PC-9 (cell line): ENCODE data around the gene FUS. TPM values are rescaled to one million over a fixed set of nuclear protein-coding genes. Genes with fewer than 3 reads are reported as not detected.

Experiments used
- Bru-seq: library from RNA; stranded (reverse); fragments of 400-500 nt; gene quantifications from one replicate; lab custom pipeline; 2021; lab: Mats Ljungman, UMichigan
- BruChase-seq, 2 experiments: library from RNA; stranded (reverse); fragments of 400-500 nt; gene quantifications; one replicate each; lab custom pipeline; 2021; lab: Mats Ljungman, UMichigan
- BruUV-seq: library from RNA; stranded (reverse); fragments of 400-500 nt; replicated peaks from 2 replicates; lab custom pipeline; 2021; lab: Mats Ljungman, UMichigan
- CTCF ChIA-PET: fragments of 300-600 bp; sonication (Branson Sonifier 250); formaldehyde crosslinking; loops from one replicate; lab custom pipeline; 2022; ENCODE audit warnings: antibody characterized with exemption; lab: Charles Lee
- POLR2A ChIA-PET: fragments of 300-600 bp; sonication (Branson Sonifier 250); formaldehyde crosslinking; loops from one replicate; lab custom pipeline; 2022; ENCODE audit warnings: antibody characterized with exemption; ENCODE audit not compliant: unreplicated experiment; lab: Charles Lee
- DNase-seq, 2 experiments: peaks; one replicate each; pipeline versions ENCODE4 v3.0.0 to v3.0.0-alpha.2; 2015 to 2022; ENCODE audit warnings: mixed read lengths in 1 of 2
- H2AFZ ChIP-seq: fragments of 200-600 bp; sonication (generic); 2 replicates; pipeline ENCODE4 v1.8.1; 2017; ENCODE audit warnings: antibody characterized with exemption
- H3F3A ChIP-seq: fragments of 200-600 bp; sonication (generic); 2 replicates; pipeline ENCODE4 v1.8.1; 2017; ENCODE audit warnings: antibody characterized with exemption, mild to moderate bottlenecking, low read depth; ENCODE audit not compliant: insufficient read depth
- H3K27ac ChIP-seq: fragments of 200-600 bp; sonication (generic); 2 replicates; pipeline ENCODE4 v1.6.1; 2016; ENCODE audit warnings: mixed run types
- H3K27me3 ChIP-seq: fragments of 200-600 bp; sonication (generic); 2 replicates; pipeline ENCODE4 v1.6.1; 2016; ENCODE audit warnings: low read depth, mixed run types; ENCODE audit not compliant: insufficient read depth
- H3K36me3 ChIP-seq: fragments of 200-600 bp; sonication (generic); 2 replicates; pipeline ENCODE4 v1.6.1; 2016; ENCODE audit warnings: low read depth, mixed run types
- H3K4me1 ChIP-seq: fragments of 200-600 bp; sonication (generic); replicated peaks from 2 replicates; pipeline ENCODE4 v1.6.1; 2016; ENCODE audit warnings: mixed run types; ENCODE audit not compliant: insufficient read depth
- H3K4me2 ChIP-seq: fragments of 200-600 bp; sonication (generic); 2 replicates; pipeline ENCODE4 v1.6.1; 2017; ENCODE audit warnings: mixed run types
- H3K4me3 ChIP-seq: fragments of 200-600 bp; sonication (generic); 2 replicates; pipeline ENCODE4 v1.6.1; 2016; ENCODE audit warnings: mixed run types
- H3K79me2 ChIP-seq: fragments of 200-600 bp; sonication (generic); 2 replicates; pipeline ENCODE4 v1.6.1; 2017; ENCODE audit warnings: low read depth, mixed run types
- H3K9me2 ChIP-seq: fragments of 200-600 bp; sonication (generic); 2 replicates; pipeline ENCODE4 v1.8.1; 2017; ENCODE audit warnings: mild to moderate bottlenecking; ENCODE audit not compliant: insufficient read depth
- H3K9me3 ChIP-seq: fragments of 200-600 bp; sonication (generic); 2 replicates; pipeline ENCODE4 v1.8.1; 2016; ENCODE audit warnings: low read depth; ENCODE audit not compliant: insufficient read depth
- H4K20me1 ChIP-seq: fragments of 200-600 bp; sonication (generic); 2 replicates; pipeline ENCODE4 v1.8.1; 2017; ENCODE audit not compliant: insufficient read depth
- EZH2 ChIP-seq: fragments of 200-600 bp; sonication (generic); IDR thresholded peaks from 2 replicates; pipeline ENCODE4 v1.8.0; 2017; ENCODE audit warnings: antibody characterized with exemption, low read depth
- intact Hi-C: fragments of 100-400 bp; cut with micrococcal nuclease; formaldehyde crosslinking; loops from one replicate; pipeline ENCODE4 v1.10.0; 2022; ENCODE audit not compliant: unreplicated experiment
- long read RNA-seq: library from polyadenylated mRNA; stranded (forward); transcript quantifications from one replicate; pipeline ENCODE4 v2.0.0, GENCODE V29; 2022
- total RNA-seq: library from RNA; stranded (reverse); gene quantifications from 2 replicates; pipeline ENCODE4 v1.2.3, GENCODE V29; 2021
- TF ChIP-seq, protein P1 (sequence below): fragments of 200-600 bp; sonication (generic); conservative IDR thresholded peaks from 2 replicates; pipeline ENCODE4 v1.6.1; 2017; ENCODE audit warnings: mixed run types, antibody characterized with exemption, mild to moderate bottlenecking, moderate library complexity

The FUS gene
- 429 and 637 TPM in 2 replicates for total RNA-seq
- percentile 100 among the genes with signal in this experiment for Bru-seq, nascent RNA
- BruChase-seq, experiment 1, labeled RNA remaining after a 2-hour chase: percentile 100 among the genes with signal in this experiment
- percentile 99 among the genes with signal in this experiment for BruChase-seq, experiment 2, labeled RNA remaining after a 6-hour chase
- long read RNA-seq, full-length matches to known transcripts: 19 of 605 reads
- long read RNA-seq, partial matches to known transcripts: 573 of 605 reads
- long read RNA-seq, other reads (novel, unspliced or antisense): 13 of 605 reads

DNA sequence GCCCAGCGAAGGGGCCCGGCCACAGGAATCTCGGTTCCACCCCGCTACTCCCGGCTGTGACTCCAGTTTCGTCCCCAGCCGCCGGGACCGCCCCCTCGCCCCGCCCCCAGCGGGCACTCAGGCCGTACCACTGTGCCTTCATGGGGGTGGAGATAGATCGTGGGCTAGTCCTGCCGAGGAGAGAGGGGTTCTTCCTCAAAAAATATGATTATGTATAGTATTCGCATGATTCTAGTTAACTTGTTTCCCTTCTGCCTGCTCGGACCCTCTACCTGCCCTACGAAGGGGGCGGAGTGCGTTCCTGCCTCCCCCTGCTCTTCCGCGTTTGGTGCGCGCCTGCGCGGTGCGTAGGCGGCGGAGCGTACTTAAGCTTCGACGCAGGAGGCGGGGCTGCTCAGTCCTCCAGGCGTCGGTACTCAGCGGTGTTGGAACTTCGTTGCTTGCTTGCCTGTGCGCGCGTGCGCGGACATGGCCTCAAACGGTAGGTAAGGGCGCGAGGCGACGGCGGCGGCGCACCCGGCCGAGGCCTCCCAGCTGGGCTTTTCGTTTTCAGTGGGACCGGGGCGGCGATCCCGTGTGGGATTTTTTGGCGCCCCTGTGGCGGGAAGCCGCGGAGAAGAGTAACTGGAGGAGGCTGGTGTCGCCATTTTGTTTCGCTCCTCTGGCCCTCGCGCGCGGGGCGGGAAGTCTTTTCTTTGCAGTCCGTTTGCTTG, at the start of gene FUS:
Gene FUS, plus strand, starts transcription at position 393 of the 713 bp plus-strand sequence. Its CDS starts 76 bp downstream, at position 469.
- H3K4me3 ChIP-seq: peak within 1 kb of the TSS; percentile 83
- ChIA-PET POLR2A (interaction anchor here (0.5 to 1.7 kb wide), 16 partner anchors 13 to 694 kb away, joined by 3 to 20 read pairs (median 5); partner anchors contain the start of genes KAT8, PYCARD, ZNF267 and ZNF843), CTCF (interaction anchor here (0.6 to 1.7 kb wide), 3 partner anchors 38 to 185 kb away, joined by 3 to 21 read pairs (median 10); no protein-coding TSS in a partner anchor)
- peaks cover 45% of the 10 kb centered on the region for H4K20me1 ChIP-seq
- intact Hi-C loops: loop anchor here (1.0 kb wide), 4 partner anchors 30 to 183 kb away; partner anchors contain the start of genes PRSS36, ZNF646 and ZNF668
- BruUV-seq: no TSS peak
- peak within 1 kb of the TSS; percentile 91 for H2AFZ ChIP-seq
- H3K9me2 ChIP-seq: no peaks in the 10 kb centered on the region
- peak within 1 kb of the TSS; percentile 91 for H3K4me2 ChIP-seq
- H3K4me1 ChIP-seq: peaks cover 22% of the 10 kb centered on the region
- H3K9me3 ChIP-seq: no peaks in the 10 kb centered on the region
- H3K27ac ChIP-seq: peak within 1 kb of the TSS; percentile 94
- DNase-seq: peak; percentile 80 to 93
- no peaks in the 10 kb centered on the region for H3K27me3 ChIP-seq
- H3F3A ChIP-seq: peaks cover 35% of the 10 kb centered on the region
- H3K36me3 ChIP-seq: peaks cover 35% of the 10 kb centered on the region
- peaks cover 59% of the 10 kb centered on the region for H3K79me2 ChIP-seq
- TF ChIP-seq EZH2: no peak

DNA sequence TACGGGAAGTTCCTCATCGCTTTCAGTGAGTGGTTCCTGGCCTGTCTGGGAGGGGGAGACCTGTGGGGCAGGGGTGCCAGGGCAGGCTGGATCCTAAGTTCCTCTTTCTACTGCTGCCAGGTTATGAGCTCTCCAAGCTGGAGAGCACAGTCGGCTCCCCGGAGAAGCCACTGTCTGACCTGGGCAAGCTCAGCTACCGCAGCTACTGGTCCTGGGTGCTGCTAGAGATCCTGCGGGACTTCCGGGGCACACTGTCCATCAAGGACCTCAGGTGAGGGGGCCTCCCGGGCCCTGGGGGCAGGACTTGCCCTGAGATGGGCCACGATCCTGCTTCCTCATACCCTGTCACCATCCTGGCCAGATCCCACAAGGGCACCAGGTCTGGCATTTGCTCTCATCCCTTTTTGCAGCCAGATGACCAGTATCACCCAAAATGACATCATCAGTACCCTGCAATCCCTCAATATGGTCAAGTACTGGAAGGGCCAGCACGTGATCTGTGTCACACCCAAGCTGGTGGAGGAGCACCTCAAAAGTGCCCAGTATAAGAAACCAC, 49.5 kb upstream of the FUS start:
- intact Hi-C loops: loop anchor here (2.0 kb wide), 1 partner anchor 14 kb away; the partner anchor contains the start of gene KAT8
- H4K20me1 ChIP-seq: no peaks in the 10 kb centered on the region
- peak overlapping the region; percentile 91 for H3K27ac ChIP-seq
- no peaks in the 10 kb centered on the region for H3K9me2 ChIP-seq
- H3K36me3 ChIP-seq: no peaks in the 10 kb centered on the region; the same call in 1 of the 2 replicates
- H3K9me3 ChIP-seq: no peaks in the 10 kb centered on the region
- H3F3A ChIP-seq: peaks cover 61% of the 10 kb centered on the region
- peaks cover 66% of the 10 kb centered on the region for H3K4me1 ChIP-seq
- ChIA-PET CTCF (interaction anchor here (0.8 to 2.0 kb wide), 2 partner anchors 12 to 314 kb away, joined by 3 to 32 read pairs; no protein-coding TSS in a partner anchor), POLR2A (interaction anchor here (0.6 to 1.8 kb wide), 5 partner anchors 13 to 330 kb away, joined by 3 to 10 read pairs (median 7); partner anchors contain the start of genes FUS and KAT8)
- peaks cover 12% of the 10 kb centered on the region for H3K79me2 ChIP-seq
- TF ChIP-seq EZH2: no peak
- TF ChIP-seq, protein P1, sequence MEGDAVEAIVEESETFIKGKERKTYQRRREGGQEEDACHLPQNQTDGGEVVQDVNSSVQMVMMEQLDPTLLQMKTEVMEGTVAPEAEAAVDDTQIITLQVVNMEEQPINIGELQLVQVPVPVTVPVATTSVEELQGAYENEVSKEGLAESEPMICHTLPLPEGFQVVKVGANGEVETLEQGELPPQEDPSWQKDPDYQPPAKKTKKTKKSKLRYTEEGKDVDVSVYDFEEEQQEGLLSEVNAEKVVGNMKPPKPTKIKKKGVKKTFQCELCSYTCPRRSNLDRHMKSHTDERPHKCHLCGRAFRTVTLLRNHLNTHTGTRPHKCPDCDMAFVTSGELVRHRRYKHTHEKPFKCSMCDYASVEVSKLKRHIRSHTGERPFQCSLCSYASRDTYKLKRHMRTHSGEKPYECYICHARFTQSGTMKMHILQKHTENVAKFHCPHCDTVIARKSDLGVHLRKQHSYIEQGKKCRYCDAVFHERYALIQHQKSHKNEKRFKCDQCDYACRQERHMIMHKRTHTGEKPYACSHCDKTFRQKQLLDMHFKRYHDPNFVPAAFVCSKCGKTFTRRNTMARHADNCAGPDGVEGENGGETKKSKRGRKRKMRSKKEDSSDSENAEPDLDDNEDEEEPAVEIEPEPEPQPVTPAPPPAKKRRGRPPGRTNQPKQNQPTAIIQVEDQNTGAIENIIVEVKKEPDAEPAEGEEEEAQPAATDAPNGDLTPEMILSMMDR: no peak
- H3K4me3 ChIP-seq: no peak overlapping the region
- no peak for DNase-seq
- no peak overlapping the region for H2AFZ ChIP-seq
- no TSS peak for BruUV-seq
- peak overlapping the region; percentile 61 for H3K4me2 ChIP-seq
- no peaks in the 10 kb centered on the region for H3K27me3 ChIP-seq

DNA sequence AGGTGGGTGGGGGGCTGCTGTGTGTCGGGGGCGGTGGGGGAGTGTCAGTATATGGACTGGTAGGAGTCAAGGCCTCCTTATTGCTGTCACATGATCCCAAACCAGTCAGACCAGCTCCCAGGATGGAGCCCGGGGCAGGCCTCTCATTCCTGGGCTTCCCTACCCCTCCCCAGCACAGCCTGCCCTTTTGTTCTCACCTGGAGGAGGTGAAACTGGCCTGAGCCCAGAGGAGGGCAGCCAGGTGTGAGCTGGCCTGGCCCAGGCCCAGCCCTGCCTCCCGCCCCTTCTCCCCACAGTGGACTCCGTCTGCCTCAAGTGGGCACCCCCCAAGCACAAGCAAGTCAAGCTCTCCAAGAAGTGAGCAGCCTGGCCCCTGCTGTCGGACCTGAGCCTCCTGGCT, 49.0 kb upstream of the FUS start:
- intact Hi-C loops: loop anchor here (1.0 to 2.0 kb wide), 3 partner anchors 8 to 19 kb away; partner anchors contain the start of genes KAT8 and PRSS36

More for the DNA sequence above, 49.0 kb upstream of the FUS start:
- H3K27me3 ChIP-seq: no peaks in the 10 kb centered on the region
- peaks cover 62% of the 10 kb centered on the region for H3F3A ChIP-seq
- no peaks in the 10 kb centered on the region for H4K20me1 ChIP-seq
- H3K4me3 ChIP-seq: no peak overlapping the region
- no peaks in the 10 kb centered on the region for H3K9me2 ChIP-seq
- H3K4me1 ChIP-seq: peaks cover 70% of the 10 kb centered on the region
- H3K4me2 ChIP-seq: peak overlapping the region; percentile 61
- no peaks in the 10 kb centered on the region for H3K9me3 ChIP-seq
- ChIA-PET CTCF (interaction anchor here (0.5 to 2.0 kb wide), 4 partner anchors 12 to 313 kb away, joined by 3 to 32 read pairs (median 5); partner anchors contain the start of gene SETD1A), POLR2A (interaction anchor here (0.6 to 1.8 kb wide), 8 partner anchors 10 to 330 kb away, joined by 3 to 22 read pairs (median 6); partner anchors contain the start of genes FUS and KAT8)
- BruUV-seq: no TSS peak
- TF ChIP-seq EZH2: no peak
- TF ChIP-seq, protein P1: no peak
- no peaks in the 10 kb centered on the region; the same call in 1 of the 2 replicates for H3K36me3 ChIP-seq
- H3K79me2 ChIP-seq: peaks cover 12% of the 10 kb centered on the region
- peak; percentile 94 to 98 for DNase-seq
- H3K27ac ChIP-seq: peak overlapping the region; percentile 91
- H2AFZ ChIP-seq: no peak overlapping the region
